DMS53 (cell line): ENCODE data around the gene STEAP1B.
"Not testable (repeated sequence)": the region's sequence is repeated elsewhere in the genome, so short reads cannot be mapped to it uniquely, and the experiment has no call there.

Source experiments
- DNase-seq: peaks from one replicate; lab custom pipeline; 2025; lab: John Stamatoyannopoulos, UW

STEAP1B gene

GRCh38 chr7:22496912-22497311 lies 3.1 kb downstream of the STEAP1B start:
- not testable (repeated sequence) for DNase-seq

- DNase-seq, result not testable (repeated sequence)
Observed at GRCh38 chr7:22496296-22496888, 3.6 kb downstream of the STEAP1B start.

- not testable (repeated sequence) for DNase-seq
Observed at GRCh38 chr7:22493160-22493925, 6.6 kb downstream of the STEAP1B start.

GRCh38 chr7:22488643-22489462 lies 11.1 kb downstream of the STEAP1B start:
- peak; percentile 94 for DNase-seq

GRCh38 chr7:22487978-22488642 lies 11.9 kb downstream of the STEAP1B start:
- DNase-seq, result peak; percentile 63

- peak; percentile 26 for DNase-seq
Observed at GRCh38 chr7:22486597-22486996, 13.4 kb downstream of the STEAP1B start.

- DNase-seq, result no peak
Observed at GRCh38 chr7:22485189-22485588, 14.8 kb downstream of the STEAP1B start.

- no peak for DNase-seq
Observed at GRCh38 chr7:22482503-22482902, 17.5 kb downstream of the STEAP1B start.

- DNase-seq, result peak; percentile 72
Observed at GRCh38 chr7:22481726-22482125, 18.3 kb downstream of the STEAP1B start.

GRCh38 chr7:22480523-22481075 lies 19.4 kb downstream of the STEAP1B start:
- DNase-seq, result no peak

GRCh38 chr7:22477876-22478450 lies 22.0 kb downstream of the STEAP1B start:
- no peak for DNase-seq

GRCh38 chr7:22477262-22477661 lies 22.7 kb downstream of the STEAP1B start:
- no peak for DNase-seq

- no peak for DNase-seq
Observed at GRCh38 chr7:22476824-22477223, 23.2 kb downstream of the STEAP1B start.

- DNase-seq, result no peak
Observed at GRCh38 chr7:22474645-22475044, 25.3 kb downstream of the STEAP1B start.

- DNase-seq, result no peak
Observed at GRCh38 chr7:22470981-22471380, 29.0 kb downstream of the STEAP1B start.

GRCh38 chr7:22469371-22470143 lies 30.4 kb downstream of the STEAP1B start:
- peak; percentile 97 for DNase-seq

GRCh38 chr7:22468609-22469008 lies 31.4 kb downstream of the STEAP1B start:
- peak; percentile 67 for DNase-seq

- no peak for DNase-seq
Observed at GRCh38 chr7:22464299-22464698, 35.7 kb downstream of the STEAP1B start.

- peak; percentile 45 for DNase-seq
Observed at GRCh38 chr7:22460363-22460988, 39.5 kb downstream of the STEAP1B start.

- no peak for DNase-seq
Observed at GRCh38 chr7:22457471-22457870, 42.5 kb downstream of the STEAP1B start.
